Measurements from ENCODE around the gene RPGRIP1L. TPM values are rescaled to one million over a fixed set of nuclear protein-coding genes. Genes with fewer than 3 reads are reported as not detected.

The RPGRIP1L gene
- polyA plus RNA-seq, 2 of the 4 experiments (the other 2 are of a cell fraction), result 13.0 to 19.6 TPM

DNA sequence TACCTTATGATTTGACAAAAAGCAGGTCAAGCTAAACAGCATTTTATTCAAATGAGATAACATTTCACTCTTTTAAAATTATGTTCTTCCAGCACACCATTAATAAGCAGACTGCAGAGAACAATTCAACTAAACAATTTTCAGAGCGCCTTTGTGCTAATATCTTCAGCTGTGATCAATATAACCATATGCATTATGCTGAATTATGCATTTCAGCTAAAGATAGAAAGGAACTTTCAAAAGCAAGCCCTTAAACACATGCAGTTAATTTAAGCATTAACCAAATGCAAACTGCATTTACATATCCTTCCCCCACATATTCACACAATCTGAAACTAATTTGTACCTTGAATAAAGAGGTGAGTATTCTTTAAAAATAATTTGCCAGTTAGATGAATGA, 41.6 kb downstream of the RPGRIP1L start:
- ChIA-PET POLR2A (no interaction called here), CTCF (no interaction called here)
- H3K9me3 ChIP-seq, result no peaks in the 10 kb centered on the region
- DNase-seq (ENCODE audit: low read depth in 1 of 2, low spot score in 1 of 2), result no peak
- no peak overlapping the region for H3K4me2 ChIP-seq
- H3K4me3 ChIP-seq, result no peak overlapping the region
- no peak for ATAC-seq
- TF ChIP-seq FOXS1 (CRISPR knock-in tag; IDR thresholded peaks at IDR 0.05) (no peak), JUNB (IDR thresholded peaks at IDR 0.05) (no peak), ZFP36 (IDR thresholded peaks at IDR 0.05; ENCODE audit: borderline replicate concordance, partially characterized antibody) (no peak), KDM5A (IDR thresholded peaks at IDR 0.05) (no peak), HOXB5 (CRISPR knock-in tag; IDR thresholded peaks at IDR 0.05) (no peak), FOSL2 (IDR thresholded peaks at IDR 0.05) (no peak), FOSL2 (CRISPR knock-in tag; IDR thresholded peaks at IDR 0.05) (no peak), POLR2AphosphoS2 (conservative IDR thresholded peaks at IDR 0.05; ENCODE audit: low read length) (no peak), MAX (IDR thresholded peaks at IDR 0.05) (no peak), POLR2A (IDR thresholded peaks at IDR 0.05; ENCODE audit: low read length) (no peak), TFCP2L1 (CRISPR knock-in tag; IDR thresholded peaks at IDR 0.05) (no peak), HES2 (IDR thresholded peaks at IDR 0.05) (no peak), BHLHE40 (IDR thresholded peaks at IDR 0.05; ENCODE audit: low read depth, low read length) (no peak), ELK1 (IDR thresholded peaks at IDR 0.05; ENCODE audit: low read depth, low read length) (no peak), USF2 (IDR thresholded peaks at IDR 0.05) (no peak), MYC (IDR thresholded peaks at IDR 0.05; ENCODE audit: borderline replicate concordance, low read length) (no peak)
- no peaks in the 10 kb centered on the region for H3K4me1 ChIP-seq
- H3K27ac ChIP-seq, result no peak overlapping the region
- no peak for FAIRE-seq
- WGBS (ENCODE audit: missing lambda C conversion rate), result 93% methylated on average over 1 of the region's 1 CpG

DNA sequence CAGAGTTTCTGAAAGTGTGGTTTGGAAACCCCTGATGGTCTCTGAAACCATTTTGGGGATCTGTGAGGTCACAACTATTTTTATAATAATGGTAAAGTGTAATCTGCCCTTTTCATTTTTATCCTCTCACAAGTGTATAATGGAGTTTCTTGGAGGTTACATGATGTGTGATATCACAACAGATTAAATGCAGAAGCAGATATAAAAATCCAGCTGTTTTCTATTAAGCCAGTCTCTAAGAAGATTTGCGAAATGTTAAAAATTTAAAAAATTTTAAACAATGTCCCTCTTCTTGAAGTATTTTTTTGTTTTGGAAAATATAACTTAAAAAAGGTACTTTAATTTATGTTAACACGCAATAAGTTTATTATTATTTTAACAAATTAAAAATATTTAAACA, 48.7 kb downstream of the RPGRIP1L start:
- ATAC-seq (no peak), FAIRE-seq (no peak), DNase-seq (ENCODE audit: low read depth in 1 of 2, low spot score in 1 of 2) (no peak)
- no peak overlapping the region for H3K4me2 ChIP-seq
- ChIA-PET CTCF (no interaction called here), POLR2A (no interaction called here)
- no peaks in the 10 kb centered on the region for H3K4me1 ChIP-seq
- H3K27ac ChIP-seq, result no peak overlapping the region
- no peaks in the 10 kb centered on the region for H3K9me3 ChIP-seq
- TF ChIP-seq SMC3 (IDR thresholded peaks at IDR 0.05), result no peak
- no peak for TF ChIP-seq TP53 (CRISPR knock-in tag; IDR thresholded peaks at IDR 0.05)
- no peak for TF ChIP-seq HDAC2 (IDR thresholded peaks at IDR 0.05)
- TF ChIP-seq HOXB13 (CRISPR knock-in tag; IDR thresholded peaks at IDR 0.05; ENCODE audit: low read depth), result no peak
- TF ChIP-seq, protein P1, sequence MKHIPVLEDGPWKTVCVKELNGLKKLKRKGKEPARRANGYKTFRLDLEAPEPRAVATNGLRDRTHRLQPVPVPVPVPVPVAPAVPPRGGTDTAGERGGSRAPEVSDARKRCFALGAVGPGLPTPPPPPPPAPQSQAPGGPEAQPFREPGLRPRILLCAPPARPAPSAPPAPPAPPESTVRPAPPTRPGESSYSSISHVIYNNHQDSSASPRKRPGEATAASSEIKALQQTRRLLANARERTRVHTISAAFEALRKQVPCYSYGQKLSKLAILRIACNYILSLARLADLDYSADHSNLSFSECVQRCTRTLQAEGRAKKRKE (CRISPR knock-in tag; IDR thresholded peaks at IDR 0.05; ENCODE audit: low read depth), result no peak
- no peak for TF ChIP-seq CEBPB (IDR thresholded peaks at IDR 0.05)
- no peak for TF ChIP-seq CBX2 (IDR thresholded peaks at IDR 0.05; ENCODE audit: borderline replicate concordance, low read depth)
- 97% methylated on average over 2 of the region's 2 CpGs for WGBS (ENCODE audit: missing lambda C conversion rate)
- no peak overlapping the region for H3K4me3 ChIP-seq

DNA sequence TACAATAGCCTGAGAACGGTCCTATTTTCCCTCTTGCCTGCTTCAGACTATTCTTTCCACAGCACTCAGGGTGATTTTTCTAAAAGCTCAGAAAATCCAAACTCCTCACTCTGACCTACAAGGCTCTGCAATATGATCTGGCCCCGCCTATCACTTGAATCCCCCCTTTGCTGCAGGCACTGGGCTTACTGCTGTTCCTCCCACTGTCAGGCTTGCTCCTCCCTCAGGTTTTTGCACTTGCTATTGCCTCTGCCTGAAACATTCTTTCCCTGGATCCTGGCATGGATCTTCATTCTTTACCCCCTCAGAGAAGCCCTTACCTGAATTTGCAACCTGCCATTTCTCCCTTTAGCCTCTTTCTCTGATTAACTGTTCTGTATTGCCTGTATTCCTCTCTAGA, 52.3 kb downstream of the RPGRIP1L start:
- CTCF ChIA-PET, result interaction anchor here (0.9 to 1.0 kb wide), 2 partner anchors 8 to 17 kb away, joined by 3 read pairs; no protein-coding TSS in a partner anchor
- WGBS (ENCODE audit: missing lambda C conversion rate), result 93% methylated on average over 2 of the region's 2 CpGs
- Histone ChIP-seq H3K4me1 (no peaks in the 10 kb centered on the region), H3K9me3 (no peaks in the 10 kb centered on the region), H3K4me2 (no peak overlapping the region), H3K27ac (no peak overlapping the region), H3K4me3 (no peak overlapping the region)
- TF ChIP-seq POLR2AphosphoS2 (conservative IDR thresholded peaks at IDR 0.05; ENCODE audit: low read length) (no peak), RFX5 (IDR thresholded peaks at IDR 0.05) (no peak), CHD4 (IDR thresholded peaks at IDR 0.05; ENCODE audit: borderline replicate concordance) (no peak), HDAC2 (IDR thresholded peaks at IDR 0.05) (no peak), CTCF (IDR thresholded peaks at IDR 0.05) (no peak), JUN (IDR thresholded peaks at IDR 0.05) (no peak)
- ATAC-seq, result no peak
- no peak for FAIRE-seq
- POLR2A ChIA-PET, result no interaction called here
- DNase-seq (ENCODE audit: low read depth in 1 of 2, low spot score in 1 of 2), result no peak
